Lower leg skin (tissue), 4 donors: ENCODE results near the gene GIMAP1. TPM values are rescaled to one million over a fixed set of nuclear protein-coding genes. Genes with fewer than 3 reads are reported as not detected.

Experiments used
- DNase-seq, 2 donors: peaks; one replicate each; pipeline ENCODE4 v3.0.0-alpha.2; 2019; ENCODE audit warnings: low spot score in 2 of 2
- H3K4me3 ChIP-seq: fragments of 200-600 bp; sonication (generic); 2 replicates; pipeline ENCODE4 v1.5.1; 2017; ENCODE audit warnings: mild to moderate bottlenecking, low read depth; ENCODE audit not compliant: poor library complexity, severe bottlenecking
- CTCF ChIP-seq, 3 donors: fragments of 450-650 bp; IDR thresholded peaks; one replicate each; pipeline ENCODE4 v1.5.1; 2016; ENCODE audit warnings: antibody characterized with exemption in 3 of 3, mild to moderate bottlenecking in 3 of 3, moderate library complexity in 2 of 3
- POLR2A ChIP-seq, 2 donors: fragments of 450-650 bp; IDR thresholded peaks; one replicate each; pipeline ENCODE4 v1.6.1; 2016 to 2017; ENCODE audit warnings: antibody characterized with exemption in 2 of 2, mild to moderate bottlenecking in 1 of 2, moderate library complexity in 1 of 2
- WGBS, 2 donors: methylation state at CpG; one replicate each; pipeline ENCODE4 v1.1.5; 2018; 5-methylcytosine and 5-hydroxymethylcytosine counted together
- intact Hi-C: fragments of 100-400 bp; cut with DNase I; formaldehyde crosslinking; loops from one replicate; pipeline ENCODE4 v1.15.0; 2023; ENCODE audit warnings: low total_unique reads
- total RNA-seq, 4 donors: library from RNA; depleted of rRNA; stranded (reverse); fragments of >200 nt; gene quantifications; one replicate each; pipeline ENCODE4 v1.1.0, GENCODE V29; 2016

GIMAP1 gene
- total RNA-seq, 4 donors from 2014 or later: 1.5 to 4.6 (median 2.7) TPM

- intact Hi-C loops: no loop called here
- WGBS, 2 donors: 79% methylated on average over 10 of the region's 10 CpGs
- no peak for DNase-seq
- TF ChIP-seq CTCF (IDR thresholded peaks at IDR 0.05) (no peak), POLR2A (IDR thresholded peaks at IDR 0.05) (no peak)
- no peak overlapping the region for H3K4me3 ChIP-seq
Measured at GRCh38 chr7:150740053-150740452, 23.6 kb downstream of the GIMAP1 start.

- intact Hi-C loops: no loop called here
- DNase-seq: no peak
- no peak overlapping the region for H3K4me3 ChIP-seq
- 86% methylated on average over 14 of the region's 14 CpGs for WGBS, 2 donors
- TF ChIP-seq CTCF (IDR thresholded peaks at IDR 0.05): no peak
- TF ChIP-seq POLR2A (IDR thresholded peaks at IDR 0.05): no peak
Measured at GRCh38 chr7:150742286-150742968, 26.0 kb downstream of the GIMAP1 start.

- intact Hi-C loops: no loop called here
- TF ChIP-seq POLR2A (IDR thresholded peaks at IDR 0.05) (no peak), CTCF (IDR thresholded peaks at IDR 0.05) (no peak)
- WGBS, 2 donors: 80 to 84% methylated on average over 8 of the region's 8 CpGs
- no peak for DNase-seq
- no peak overlapping the region for H3K4me3 ChIP-seq
Measured at GRCh38 chr7:150744041-150744656, 27.7 kb downstream of the GIMAP1 start.

- WGBS, 2 donors: 75 to 77% methylated on average over 5 of the region's 5 CpGs
- no peak for DNase-seq
- no peak overlapping the region for H3K4me3 ChIP-seq
- TF ChIP-seq POLR2A (IDR thresholded peaks at IDR 0.05): no peak
- no peak for TF ChIP-seq CTCF (IDR thresholded peaks at IDR 0.05)
- intact Hi-C loops: no loop called here
Measured at GRCh38 chr7:150745086-150745485, 28.7 kb downstream of the GIMAP1 start.

GRCh38 chr7:150745876-150746275 is 29.5 kb downstream of the GIMAP1 start:
- DNase-seq: no peak
- no peak overlapping the region for H3K4me3 ChIP-seq
- TF ChIP-seq POLR2A (IDR thresholded peaks at IDR 0.05) (no peak), CTCF (IDR thresholded peaks at IDR 0.05) (no peak)
- WGBS, 2 donors: 65 to 83% methylated on average over 3 of the region's 3 CpGs
- intact Hi-C loops: no loop called here
